ENCODE measurements around the gene KCNQ1OT1. TPM values are rescaled to one million over a fixed set of nuclear protein-coding genes. Genes with fewer than 3 reads are reported as not detected.

KCNQ1OT1 gene
- total RNA-seq, 1 experiment from 2014 or later, result 1.2 TPM

DNA sequence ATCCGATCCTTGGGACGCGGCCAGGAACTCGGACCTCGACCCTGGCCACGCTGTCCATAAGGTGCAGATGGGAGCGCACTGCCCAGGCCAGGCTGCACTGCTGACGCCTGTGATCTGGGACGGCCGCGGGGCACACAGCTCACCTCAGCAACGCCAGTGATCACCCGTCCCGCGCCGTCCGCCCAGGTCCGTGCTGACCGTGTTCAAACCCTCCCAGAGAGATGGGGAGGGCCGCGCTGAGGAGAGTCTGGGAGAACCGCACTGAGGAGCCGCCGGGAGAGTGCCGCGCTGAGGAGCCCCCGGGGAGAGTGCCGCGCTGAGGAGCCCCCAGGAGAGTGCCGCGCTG lies 636 bp downstream of the KCNQ1OT1 start:
- H3K4me2 ChIP-seq (ENCODE audit: insufficient read depth, insufficient read length, low read length), result peak overlapping the region; percentile 77
- no peaks in the 10 kb centered on the region for H3K79me1 ChIP-seq (ENCODE audit: insufficient read depth, low read depth, low read length, poor library complexity, severe bottlenecking)
- peak overlapping the region; percentile 42; the same call in 1 of the 2 replicates for H3K14ac ChIP-seq (ENCODE audit: insufficient read depth, low read length)
- H2AFZ ChIP-seq (ENCODE audit: low read length), result no peak overlapping the region
- peak overlapping the region; percentile 76 to 90 for H3K4me3 Mint-ChIP-seq
- no peaks in the 10 kb centered on the region for H4K20me1 ChIP-seq (ENCODE audit: control insufficient read depth, insufficient read depth, insufficient read length)
- TF ChIP-seq, protein P1, sequence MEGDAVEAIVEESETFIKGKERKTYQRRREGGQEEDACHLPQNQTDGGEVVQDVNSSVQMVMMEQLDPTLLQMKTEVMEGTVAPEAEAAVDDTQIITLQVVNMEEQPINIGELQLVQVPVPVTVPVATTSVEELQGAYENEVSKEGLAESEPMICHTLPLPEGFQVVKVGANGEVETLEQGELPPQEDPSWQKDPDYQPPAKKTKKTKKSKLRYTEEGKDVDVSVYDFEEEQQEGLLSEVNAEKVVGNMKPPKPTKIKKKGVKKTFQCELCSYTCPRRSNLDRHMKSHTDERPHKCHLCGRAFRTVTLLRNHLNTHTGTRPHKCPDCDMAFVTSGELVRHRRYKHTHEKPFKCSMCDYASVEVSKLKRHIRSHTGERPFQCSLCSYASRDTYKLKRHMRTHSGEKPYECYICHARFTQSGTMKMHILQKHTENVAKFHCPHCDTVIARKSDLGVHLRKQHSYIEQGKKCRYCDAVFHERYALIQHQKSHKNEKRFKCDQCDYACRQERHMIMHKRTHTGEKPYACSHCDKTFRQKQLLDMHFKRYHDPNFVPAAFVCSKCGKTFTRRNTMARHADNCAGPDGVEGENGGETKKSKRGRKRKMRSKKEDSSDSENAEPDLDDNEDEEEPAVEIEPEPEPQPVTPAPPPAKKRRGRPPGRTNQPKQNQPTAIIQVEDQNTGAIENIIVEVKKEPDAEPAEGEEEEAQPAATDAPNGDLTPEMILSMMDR (conservative IDR thresholded peaks at IDR 0.05), result no peak
- no peak overlapping the region for H4K8ac ChIP-seq (replicated peaks; ENCODE audit: insufficient read length, low read depth, low read length)
- no peak overlapping the region for H3K23ac ChIP-seq (ENCODE audit: insufficient read length, low read depth, low read length)
- peaks cover 76% of the 10 kb centered on the region in 2 experiments for H3K4me1 Mint-ChIP-seq
- peak; percentile 28 for DNase-seq
- no CpG with 5 or more reads among the region's 31 CpGs for WGBS (ENCODE audit: extremely low coverage, insufficient read length, low lambda C conversion rate)
- H3K27me3 Mint-ChIP-seq (ENCODE audit: low read depth), result peaks cover 59% of the 10 kb centered on the region
- no peak overlapping the region for H2BK120ac ChIP-seq (ENCODE audit: low read depth, low read length, poor library complexity, severe bottlenecking)
- no peak overlapping the region for H2BK15ac ChIP-seq (ENCODE audit: low read depth, low read length)
- H4K91ac ChIP-seq (ENCODE audit: insufficient read length, low read depth, low read length), result no peak overlapping the region
- H3K4ac ChIP-seq (ENCODE audit: low read depth, low read length), result no peak overlapping the region
- no peaks in the 10 kb centered on the region; the same call in 1 of the 2 replicates for H3K27me3 ChIP-seq (ENCODE audit: insufficient read depth, low read length)
- H3K36me3 Mint-ChIP-seq (ENCODE audit: insufficient read depth in 1 of 3, low read depth in 3 of 3), result peaks cover 0 to 30% (median 16%) of the 10 kb centered on the region in 3 experiments; a peak in 6 of 7 replicates
- H3K27ac ChIP-seq (ENCODE audit: insufficient read length, low read depth, low read length), result no peak overlapping the region
- H3K4me1 ChIP-seq (ENCODE audit: insufficient read depth, low read length), result peaks cover 13% of the 10 kb centered on the region
- H3K18ac ChIP-seq (ENCODE audit: insufficient read length, low read depth, low read length), result peak overlapping the region; percentile 21
- H3K9me3 Mint-ChIP-seq, result peaks cover 10 to 12% of the 10 kb centered on the region in 2 experiments
- H2BK5ac ChIP-seq (ENCODE audit: insufficient read length, low read length), result no peak overlapping the region
- no peak overlapping the region for H3K56ac ChIP-seq (ENCODE audit: insufficient read length, low read depth, low read length)
- no peak overlapping the region for H2AK5ac ChIP-seq (ENCODE audit: insufficient read length, low read length)
- H3K79me2 ChIP-seq (ENCODE audit: insufficient read depth, low read length), result no peaks in the 10 kb centered on the region; the same call in 1 of the 2 replicates
- H3K27ac Mint-ChIP-seq, result no peak overlapping the region; a peak in 2 of 7 replicates
- no peak overlapping the region for H2BK12ac ChIP-seq (ENCODE audit: insufficient read length, low read depth, low read length)
- no peaks in the 10 kb centered on the region for H3K9me3 ChIP-seq (ENCODE audit: control insufficient read depth, low read depth, low read length)
- peaks cover 7% of the 10 kb centered on the region for H3K23me2 ChIP-seq (ENCODE audit: insufficient read length, low read depth, low read length, poor library complexity, severe bottlenecking)
- H2BK20ac ChIP-seq (ENCODE audit: low read depth, low read length, poor library complexity, severe bottlenecking), result no peak overlapping the region
- no peak overlapping the region for H3T11ph ChIP-seq (ENCODE audit: low read length)
- no peak overlapping the region for H4K5ac ChIP-seq (ENCODE audit: insufficient read length, low read depth, low read length)
- peak overlapping the region; percentile 42 for H3K9ac ChIP-seq (ENCODE audit: extremely low read depth, insufficient read length, low read length)
